ENCODE data around the gene ITGAV.

Gene ITGAV

DNA sequence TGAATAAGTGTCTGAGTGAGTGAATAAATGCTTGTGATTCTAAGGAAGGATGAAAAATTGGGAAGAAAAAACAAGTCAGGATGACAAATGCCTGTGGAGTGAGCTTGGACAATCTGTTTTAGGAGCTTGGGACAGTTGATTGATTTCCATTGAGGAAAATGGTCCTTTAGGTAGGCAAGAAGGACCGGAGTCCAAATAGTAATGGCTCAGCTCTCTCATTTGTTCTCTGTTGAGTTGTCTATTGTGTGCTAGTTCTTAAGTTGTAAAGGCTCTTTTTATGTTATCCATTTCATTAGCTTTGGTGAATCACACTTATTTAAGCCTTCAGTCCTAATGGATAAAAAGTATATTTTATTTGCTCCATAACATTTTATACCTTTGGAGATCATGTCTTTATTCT is 135.9 kb downstream of the ITGAV start:
- DNase-seq: no peak

GRCh38 chr2:186726938-186727337 is 137.1 kb downstream of the ITGAV start:
- DNase-seq: no peak

GRCh38 chr2:186728631-186729030 is 138.8 kb downstream of the ITGAV start:
- no peak for DNase-seq
